ENCODE results near the gene CACNA1D. TPM values are rescaled to one million over a fixed set of nuclear protein-coding genes. Genes with fewer than 3 reads are reported as not detected.

CACNA1D gene
- total RNA-seq, 1 donor from 2014 or later, result 1.3 TPM

GRCh38 chr3:53803124-53803815 lies 308.9 kb downstream of the CACNA1D start:
- intact Hi-C loops (cut with micrococcal nuclease), result no loop called here

- intact Hi-C loops (cut with micrococcal nuclease), result no loop called here
Observed at GRCh38 chr3:53803816-53804695, 309.6 kb downstream of the CACNA1D start.

- intact Hi-C loops (cut with micrococcal nuclease), result no loop called here
Observed at GRCh38 chr3:53804697-53805462, 310.5 kb downstream of the CACNA1D start.

- intact Hi-C loops (cut with micrococcal nuclease), result no loop called here
Observed at GRCh38 chr3:53805463-53806159, 311.2 kb downstream of the CACNA1D start.

GRCh38 chr3:53806182-53807116 lies 312.0 kb downstream of the CACNA1D start:
- intact Hi-C loops (cut with micrococcal nuclease), result no loop called here

- intact Hi-C loops (cut with micrococcal nuclease), result no loop called here
Observed at GRCh38 chr3:53807117-53807810, 312.9 kb downstream of the CACNA1D start.

- intact Hi-C loops (cut with micrococcal nuclease), result no loop called here
Observed at GRCh38 chr3:53808496-53808895, 314.1 kb downstream of the CACNA1D start.

- intact Hi-C loops (cut with micrococcal nuclease), result no loop called here
Observed at GRCh38 chr3:53809267-53809666, 314.9 kb downstream of the CACNA1D start.

GRCh38 chr3:53809764-53810400 lies 315.5 kb downstream of the CACNA1D start:
- intact Hi-C loops (cut with micrococcal nuclease), result no loop called here

- intact Hi-C loops (cut with micrococcal nuclease), result no loop called here
Observed at GRCh38 chr3:53811143-53811927, 316.9 kb downstream of the CACNA1D start.

GRCh38 chr3:53812434-53812833 lies 318.0 kb downstream of the CACNA1D start:
- intact Hi-C loops (cut with micrococcal nuclease), result no loop called here

- intact Hi-C loops (cut with micrococcal nuclease), result no loop called here
Observed at GRCh38 chr3:53813229-53813628, 318.8 kb downstream of the CACNA1D start.

GRCh38 chr3:53813876-53814275 lies 319.5 kb downstream of the CACNA1D start:
- intact Hi-C loops (cut with micrococcal nuclease), result no loop called here

- intact Hi-C loops (cut with micrococcal nuclease), result no loop called here
Observed at GRCh38 chr3:53815067-53815466, 320.7 kb downstream of the CACNA1D start.

- intact Hi-C loops (cut with micrococcal nuclease), result no loop called here
Observed at GRCh38 chr3:53815651-53816050, 321.2 kb downstream of the CACNA1D start.

GRCh38 chr3:53816425-53816824 lies 322.0 kb downstream of the CACNA1D start:
- intact Hi-C loops (cut with micrococcal nuclease), result no loop called here

- intact Hi-C loops (cut with micrococcal nuclease), result no loop called here
Observed at GRCh38 chr3:53817211-53817610, 322.8 kb downstream of the CACNA1D start.

GRCh38 chr3:53817809-53818208 lies 323.4 kb downstream of the CACNA1D start:
- intact Hi-C loops (cut with micrococcal nuclease), result no loop called here
